GM19395 (cell line): ENCODE measurements around the gene ASPSCR1.

Experiments used
- ATAC-seq: cut with Tn5 transposase; IDR thresholded peaks from one replicate; pipeline ENCODE4 v1.9.1; 2021; ENCODE audit warnings: mild to moderate bottlenecking, moderate library complexity; ENCODE audit not compliant: unreplicated experiment

ASPSCR1 gene, protein sequence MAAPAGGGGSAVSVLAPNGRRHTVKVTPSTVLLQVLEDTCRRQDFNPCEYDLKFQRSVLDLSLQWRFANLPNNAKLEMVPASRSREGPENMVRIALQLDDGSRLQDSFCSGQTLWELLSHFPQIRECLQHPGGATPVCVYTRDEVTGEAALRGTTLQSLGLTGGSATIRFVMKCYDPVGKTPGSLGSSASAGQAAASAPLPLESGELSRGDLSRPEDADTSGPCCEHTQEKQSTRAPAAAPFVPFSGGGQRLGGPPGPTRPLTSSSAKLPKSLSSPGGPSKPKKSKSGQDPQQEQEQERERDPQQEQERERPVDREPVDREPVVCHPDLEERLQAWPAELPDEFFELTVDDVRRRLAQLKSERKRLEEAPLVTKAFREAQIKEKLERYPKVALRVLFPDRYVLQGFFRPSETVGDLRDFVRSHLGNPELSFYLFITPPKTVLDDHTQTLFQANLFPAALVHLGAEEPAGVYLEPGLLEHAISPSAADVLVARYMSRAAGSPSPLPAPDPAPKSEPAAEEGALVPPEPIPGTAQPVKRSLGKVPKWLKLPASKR

DNA sequence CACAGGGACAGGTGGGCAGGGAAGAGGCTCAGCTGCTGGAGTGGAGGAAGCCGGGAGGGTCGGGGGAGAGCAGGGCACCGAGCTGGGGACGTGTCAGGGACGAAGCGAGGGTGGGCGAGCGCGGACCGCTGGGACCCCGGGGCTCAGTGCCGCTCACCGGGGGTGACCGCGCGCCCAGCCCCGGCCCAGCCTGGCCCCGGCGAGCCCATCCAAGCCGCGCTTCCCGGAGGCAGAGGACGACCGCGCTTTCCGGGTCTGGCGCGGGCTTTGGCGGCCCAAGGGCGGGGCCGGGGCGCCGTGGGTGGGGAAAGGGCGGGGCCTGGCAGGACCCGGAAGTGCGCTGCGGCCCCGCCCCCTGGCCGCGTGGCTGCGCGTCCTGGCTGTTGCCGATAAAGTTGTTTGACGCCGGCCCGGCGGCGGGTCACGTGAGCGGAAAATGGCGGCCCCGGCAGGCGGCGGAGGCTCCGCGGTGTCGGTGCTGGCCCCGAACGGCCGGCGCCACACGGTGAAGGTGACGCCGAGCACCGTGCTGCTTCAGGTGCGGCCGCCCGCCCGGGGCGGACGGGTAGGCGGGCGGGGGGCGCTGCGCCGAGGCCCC, at the start of gene ASPSCR1:
Gene ASPSCR1, plus strand, starts transcription at position 419 of the 598 bp plus-strand sequence. Its CDS starts 18 bp downstream, at position 437.
- peak; percentile 72 for ATAC-seq

DNA sequence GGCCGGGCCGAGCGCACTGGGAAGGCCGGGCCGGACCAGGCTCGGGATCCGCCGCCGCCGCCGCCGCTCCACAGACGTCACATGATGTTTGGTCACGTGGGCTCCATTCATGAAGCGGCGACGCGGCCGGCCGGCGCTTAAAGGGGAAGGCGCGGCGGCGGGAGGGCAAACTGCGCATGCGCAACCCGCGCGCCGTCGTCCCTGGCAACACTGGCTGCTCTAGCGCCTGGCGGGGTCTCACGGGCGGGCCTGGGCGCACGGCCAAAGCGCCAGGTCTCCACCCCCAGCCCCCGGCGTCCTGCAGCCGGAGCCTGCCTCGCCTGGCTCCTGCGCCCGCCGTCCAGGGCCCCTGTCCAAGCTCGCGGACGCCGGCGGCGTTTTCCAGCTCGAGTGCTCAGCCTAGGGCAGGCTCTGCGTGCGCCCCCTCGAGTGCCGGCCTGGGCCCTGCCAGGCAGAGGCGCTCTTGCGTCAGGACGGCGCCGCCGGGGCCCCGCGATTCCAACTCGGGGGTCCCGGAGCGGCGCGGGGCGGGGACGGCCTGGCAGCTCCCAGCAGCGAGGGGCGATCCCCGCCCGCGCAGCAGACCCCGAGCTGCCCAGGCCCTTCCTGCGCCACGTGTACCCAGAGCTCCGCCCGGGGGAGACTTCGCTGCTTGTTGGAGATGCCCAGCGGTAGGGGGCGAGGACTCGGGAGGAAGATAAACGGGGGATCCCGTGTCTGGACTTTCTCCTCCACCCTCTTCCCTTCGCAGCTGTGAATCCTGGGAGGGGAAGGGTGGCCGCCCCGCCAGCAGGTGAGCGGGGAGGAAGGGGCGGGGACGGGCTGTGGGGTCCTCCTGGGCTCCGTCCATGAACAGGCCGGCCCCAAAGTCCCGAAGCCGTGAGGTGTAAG, 49.5 kb upstream of the ASPSCR1 start, which contains the start of gene MAFG:
Gene MAFG, minus strand, starts transcription at position 83 of the 891 bp plus-strand sequence. CDS start 4,550 bp downstream, outside the sequence.
- peak; percentile 67 for ATAC-seq

DNA sequence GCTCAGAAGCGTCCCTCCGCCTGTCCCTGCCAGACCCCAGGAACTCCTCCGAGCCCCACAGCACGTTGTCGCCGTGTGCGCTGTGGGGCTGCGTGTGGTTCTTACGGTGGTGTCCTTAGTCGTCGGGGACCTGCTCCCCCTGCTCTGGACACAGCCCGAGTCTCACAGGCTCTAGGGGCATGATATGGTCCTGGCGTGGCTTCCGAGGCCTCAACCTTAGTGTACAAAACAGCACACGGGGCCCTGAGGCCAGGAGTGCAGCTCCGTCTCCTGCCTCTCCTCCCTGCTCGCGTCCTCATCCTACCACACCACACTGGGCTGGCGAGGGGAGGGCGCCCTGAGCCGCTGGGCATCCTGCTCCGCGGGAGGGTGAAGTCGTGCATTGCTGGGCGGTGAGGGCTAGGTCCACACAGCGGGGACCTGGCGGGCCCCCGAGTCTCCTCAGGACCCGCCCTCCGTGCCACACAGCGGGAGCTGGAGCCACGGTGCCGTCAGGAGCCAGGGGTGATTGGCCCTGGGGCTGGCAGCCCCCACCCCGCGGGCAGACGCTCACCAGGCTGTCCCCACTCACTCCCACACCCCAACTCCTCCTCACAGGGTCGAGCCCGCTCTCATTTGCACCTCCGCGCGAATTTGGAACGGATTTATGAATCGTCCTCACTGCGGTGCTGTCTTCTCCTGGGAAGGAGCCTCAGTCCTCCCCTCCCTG, 48.7 kb upstream of the ASPSCR1 start:
- no peak for ATAC-seq

DNA sequence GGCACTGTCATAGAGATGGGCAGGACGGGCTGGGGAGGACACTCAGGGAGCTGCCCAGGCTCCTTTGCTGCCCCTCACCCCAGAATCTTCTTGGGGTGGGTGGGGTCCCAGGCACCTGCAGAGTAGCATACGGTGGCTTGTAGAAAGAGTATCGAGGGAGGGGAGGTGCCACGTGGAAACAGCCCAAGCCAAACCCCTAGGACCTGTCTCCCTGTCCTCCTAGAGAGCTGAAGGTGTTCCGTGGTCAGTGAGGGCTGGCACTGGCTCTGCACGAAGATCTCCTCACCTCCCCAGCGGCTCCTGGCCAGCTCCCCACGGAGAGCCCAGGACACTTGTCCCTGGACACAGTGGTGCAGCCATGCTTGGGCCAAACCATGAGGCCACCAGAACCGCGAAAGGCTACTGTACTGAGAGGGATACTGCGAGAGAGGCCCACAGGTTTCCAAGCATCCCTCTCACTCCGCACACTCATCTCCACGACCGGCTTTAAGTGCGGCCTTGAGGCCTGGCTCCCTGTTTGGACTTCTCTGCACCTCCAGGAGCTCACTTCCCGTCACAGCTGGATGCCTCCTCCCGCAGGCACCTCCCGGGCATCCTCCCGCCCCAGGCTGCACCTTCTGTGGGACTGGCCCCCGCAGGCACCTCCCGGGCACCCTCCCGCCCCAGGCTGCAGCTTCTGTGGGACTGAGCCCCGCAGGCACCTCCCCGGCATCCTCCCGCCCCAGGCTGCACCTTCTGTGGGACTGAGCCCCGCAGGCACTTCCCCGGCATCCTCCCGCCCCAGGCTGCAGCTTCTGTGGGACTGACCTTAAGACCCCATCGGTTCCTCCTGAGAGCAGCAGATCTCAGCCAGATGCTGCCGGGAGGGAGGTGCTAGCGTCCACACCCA, 47.9 kb upstream of the ASPSCR1 start:
- ATAC-seq, result no peak

DNA sequence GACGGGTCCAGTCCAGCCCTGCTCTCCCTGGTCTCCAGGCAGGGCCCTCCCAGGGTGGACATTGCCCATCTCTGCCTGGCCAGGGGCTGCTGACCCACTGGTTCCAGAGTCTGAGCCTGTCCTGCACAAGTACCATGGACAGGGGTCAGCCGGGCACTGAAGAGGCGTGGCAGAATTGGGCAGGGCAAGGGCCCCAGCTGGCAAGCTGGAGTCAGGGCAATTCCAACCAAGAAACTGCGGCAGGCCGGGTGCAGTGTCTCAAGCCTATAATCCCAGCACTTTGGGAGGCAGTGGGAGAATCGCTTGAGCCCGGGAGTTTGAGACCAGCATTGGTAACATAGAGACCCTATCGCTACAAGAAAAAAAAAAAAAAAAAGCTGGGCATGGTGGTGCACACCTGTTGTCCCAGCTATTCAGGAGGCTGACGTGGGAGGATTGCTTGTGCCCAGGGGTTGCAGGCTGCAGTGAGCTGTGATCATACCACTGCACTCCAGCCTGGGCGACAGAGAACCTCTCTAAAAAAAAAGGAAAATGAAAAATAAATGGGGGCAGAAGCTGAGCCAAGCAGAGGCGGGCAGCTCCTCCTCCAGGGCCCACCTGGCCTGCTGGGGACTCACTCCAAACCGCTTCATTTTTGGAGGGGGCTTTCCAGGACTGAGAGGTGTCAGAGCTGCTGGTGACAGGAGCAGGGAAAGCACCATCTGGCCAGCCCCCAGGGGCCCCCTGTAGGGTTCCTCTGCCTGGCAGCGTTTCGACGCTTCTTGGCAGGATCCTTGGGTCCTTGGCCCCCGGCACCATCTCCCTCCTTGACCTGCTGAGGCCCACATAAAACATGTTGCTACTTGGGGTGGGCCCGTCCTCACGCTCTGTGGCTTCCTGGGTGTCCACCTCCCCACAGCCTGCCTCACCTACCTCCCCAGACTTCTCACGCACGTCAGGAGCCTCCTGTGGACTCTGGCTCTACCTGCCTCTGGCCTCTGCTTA, 47.0 kb upstream of the ASPSCR1 start:
- ATAC-seq, result no peak

DNA sequence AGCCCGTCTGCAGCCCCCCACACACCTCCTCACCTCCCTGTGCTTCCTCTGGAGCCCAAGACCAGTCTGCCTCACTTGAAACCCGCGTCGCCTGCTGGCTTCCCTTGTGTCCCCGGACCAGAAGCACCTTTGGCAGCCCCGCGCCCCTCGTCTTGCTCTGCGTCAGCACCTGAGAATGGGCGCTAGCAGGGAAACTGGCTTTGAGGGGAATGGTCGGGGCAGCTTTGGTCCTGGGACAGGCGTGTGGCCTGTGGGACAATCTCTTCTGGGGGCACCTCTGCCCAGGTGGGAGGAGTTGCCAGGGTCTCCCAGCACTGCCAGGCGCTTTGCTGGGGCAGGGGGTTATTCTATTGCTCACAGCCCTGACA, 46.3 kb upstream of the ASPSCR1 start:
- no peak for ATAC-seq

DNA sequence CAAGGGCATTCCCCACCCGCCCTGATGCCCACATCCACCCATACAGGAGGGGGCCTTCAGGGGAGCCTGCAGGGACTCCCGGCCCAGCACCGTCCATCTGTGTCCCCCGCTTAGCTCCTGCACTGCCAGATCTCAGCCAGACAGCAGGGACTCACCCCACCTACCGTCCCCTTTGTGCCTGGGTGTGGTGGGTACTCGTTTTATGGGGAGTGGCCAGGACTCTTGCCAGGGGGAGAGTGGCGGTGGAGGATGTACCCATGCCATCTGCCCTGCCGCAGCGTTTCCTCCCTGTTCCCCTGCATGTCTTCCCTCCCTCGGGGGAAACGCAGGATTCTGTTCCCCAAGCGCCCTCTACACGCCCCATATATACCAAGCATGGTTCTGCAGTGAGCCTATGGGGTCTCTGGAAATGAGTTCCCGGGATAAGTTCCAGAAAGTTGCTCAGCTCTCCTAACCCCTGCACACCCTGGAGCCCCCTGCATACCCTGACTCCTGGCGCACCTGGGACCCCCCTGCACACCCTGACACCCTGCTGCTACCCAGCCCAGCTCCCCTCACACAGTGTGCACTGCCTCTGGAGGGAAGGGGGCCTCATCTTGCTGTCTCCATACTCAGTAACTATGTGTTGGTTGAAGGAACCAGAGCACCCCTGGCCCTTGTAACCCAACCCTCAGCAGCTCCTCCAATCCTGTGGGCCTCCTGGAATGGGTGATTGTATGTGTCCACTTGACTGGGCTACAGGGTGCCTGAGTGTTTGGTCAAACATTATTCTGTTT, 45.7 kb upstream of the ASPSCR1 start:
- no peak for ATAC-seq

DNA sequence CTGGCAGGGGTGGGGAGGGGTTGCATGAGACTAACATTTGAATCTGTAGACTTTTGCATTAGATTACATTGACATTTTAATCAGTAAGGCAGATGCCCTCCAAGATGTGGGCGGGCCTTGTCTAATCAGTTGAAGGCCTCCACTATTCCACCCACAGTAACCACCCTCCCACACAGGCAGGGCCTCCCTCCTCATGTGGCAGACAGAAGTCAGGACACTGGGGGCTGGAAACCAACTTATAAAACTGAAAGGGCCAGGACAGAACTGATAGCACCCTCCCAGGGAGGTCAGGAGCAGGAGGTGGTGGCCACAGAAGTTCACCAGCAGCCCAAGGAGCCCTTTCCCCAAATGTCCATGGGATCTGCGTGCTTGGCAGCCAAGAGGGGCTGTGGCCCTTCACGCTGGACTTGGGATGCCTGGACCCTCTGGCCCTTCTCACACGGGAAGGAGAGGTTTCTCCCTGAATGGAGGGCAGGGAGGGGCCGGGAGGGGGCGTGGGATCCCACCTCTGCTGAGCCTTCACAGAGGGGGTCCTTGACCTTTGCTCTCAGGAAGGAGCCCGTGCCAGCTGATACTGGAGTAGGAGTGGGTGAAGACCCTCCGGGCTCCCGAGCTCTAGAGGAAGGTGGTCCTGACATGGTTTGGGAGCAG, 45.0 kb upstream of the ASPSCR1 start:
- ATAC-seq, result no peak

DNA sequence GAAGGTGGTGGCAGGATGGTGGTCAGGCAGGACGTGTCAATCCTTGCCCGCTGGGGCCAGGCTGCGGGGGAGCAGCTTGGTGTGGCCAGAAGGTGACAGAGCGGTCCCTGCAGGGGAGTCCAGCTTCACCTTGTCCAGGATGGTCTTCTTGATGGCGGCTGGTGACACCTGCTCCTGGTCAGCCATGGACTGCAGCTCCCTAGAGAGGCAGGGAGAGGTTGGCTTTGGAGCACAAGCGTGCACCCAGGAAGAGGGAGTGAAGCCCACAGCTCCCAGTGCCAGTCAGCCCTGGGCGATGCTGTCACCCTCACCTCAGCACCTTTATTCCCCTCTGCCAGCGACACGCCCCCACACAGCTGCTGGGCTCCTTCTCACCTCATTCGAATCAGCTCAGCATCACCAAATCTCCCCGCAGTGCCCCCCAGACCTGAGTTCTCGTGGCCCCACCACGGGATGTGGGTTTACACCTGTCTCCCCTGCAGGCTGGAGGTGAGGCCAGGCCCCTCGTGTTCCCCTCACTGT, 44.2 kb upstream of the ASPSCR1 start:
- ATAC-seq, result no peak

DNA sequence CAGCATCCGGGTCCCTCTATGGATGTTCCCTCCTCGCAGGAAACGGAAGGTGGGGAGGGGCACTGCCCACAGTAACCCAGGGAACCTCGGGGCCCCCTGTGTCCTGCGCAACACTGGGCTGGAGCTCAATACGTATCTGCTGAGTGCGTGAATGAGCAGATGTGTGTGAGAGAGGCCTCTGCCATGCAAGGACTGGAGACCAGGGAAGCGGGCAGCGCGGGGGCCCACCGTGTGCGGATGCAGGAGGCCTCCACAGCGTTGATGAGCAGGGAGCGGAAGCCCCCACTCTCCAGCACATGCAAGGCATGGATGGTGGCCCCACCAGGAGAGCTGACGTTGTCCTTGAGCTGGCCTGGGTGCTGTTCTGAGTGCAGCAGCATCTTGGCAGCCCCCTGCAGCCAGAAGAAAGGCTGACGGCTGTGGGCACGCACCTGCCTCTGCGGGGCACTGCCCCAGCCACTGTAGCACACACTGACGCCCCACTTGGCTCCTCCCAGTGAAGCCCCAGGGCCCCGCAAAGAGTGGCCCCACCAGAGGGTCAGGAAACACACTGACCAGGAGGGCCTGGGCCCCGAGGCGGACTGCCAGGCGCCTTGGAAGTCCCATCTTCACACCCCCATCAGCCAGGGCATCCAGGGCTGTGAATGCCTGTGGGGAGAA, 43.2 kb upstream of the ASPSCR1 start:
- ATAC-seq, result no peak

DNA sequence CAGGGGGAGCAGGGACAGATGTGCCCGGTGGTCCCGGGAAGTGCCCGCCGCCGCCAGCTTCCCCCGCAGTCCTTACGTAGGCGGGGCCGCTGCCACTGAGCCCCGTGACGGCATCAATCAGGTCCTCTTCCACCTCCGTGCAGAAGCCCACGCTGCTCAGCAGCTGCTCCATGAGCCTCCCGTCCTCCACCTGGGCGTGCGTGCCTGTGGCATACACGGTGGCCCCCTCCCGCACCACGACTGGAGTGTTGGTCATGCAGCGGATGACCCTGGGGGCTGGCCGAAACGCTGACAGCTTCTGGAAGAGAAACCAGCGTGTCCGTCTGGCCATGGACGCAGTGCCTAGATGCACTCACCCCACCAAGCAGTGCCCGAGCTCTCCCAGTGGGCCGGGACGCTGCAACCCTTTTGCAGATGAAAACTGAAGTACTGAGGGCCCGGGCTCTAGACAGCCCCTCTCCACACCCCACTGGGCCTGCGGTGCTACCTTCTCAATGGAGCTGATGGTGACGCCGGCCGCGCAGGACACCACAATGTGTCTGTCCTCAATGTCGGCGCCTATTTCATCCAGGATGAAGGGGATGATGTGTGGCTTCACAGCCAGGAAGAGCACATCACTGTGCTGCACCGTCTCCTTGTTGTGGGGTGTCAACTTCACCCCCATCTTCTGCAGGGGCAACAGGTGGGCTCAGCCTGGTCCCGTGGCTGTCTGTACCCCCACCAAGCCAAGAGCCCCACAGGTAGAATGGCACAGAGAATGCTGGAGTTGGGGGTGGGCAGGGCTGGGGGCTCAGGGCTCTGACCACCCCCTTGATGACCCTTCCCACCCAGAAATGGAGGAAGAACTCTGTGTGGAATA, 42.4 kb upstream of the ASPSCR1 start:
- no peak for ATAC-seq

DNA sequence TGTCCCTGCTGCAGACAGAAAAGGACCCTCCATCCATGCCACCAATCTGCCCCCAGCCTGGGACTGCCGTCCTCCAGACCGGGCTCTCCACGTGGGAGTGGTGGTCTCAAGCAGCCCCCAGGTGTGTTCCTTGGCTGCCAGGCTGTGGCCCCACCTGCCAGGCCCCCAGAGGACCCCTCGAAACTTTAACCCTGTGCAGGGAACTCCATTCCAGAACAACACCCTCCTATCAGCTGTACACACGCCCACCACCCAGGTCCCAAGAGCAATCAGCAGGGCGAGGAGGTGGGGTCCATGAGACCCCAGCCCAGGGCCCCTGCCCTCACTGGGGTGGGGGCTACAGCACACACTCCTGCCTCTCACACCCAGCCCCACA, 41.7 kb upstream of the ASPSCR1 start:
- no peak for ATAC-seq

DNA sequence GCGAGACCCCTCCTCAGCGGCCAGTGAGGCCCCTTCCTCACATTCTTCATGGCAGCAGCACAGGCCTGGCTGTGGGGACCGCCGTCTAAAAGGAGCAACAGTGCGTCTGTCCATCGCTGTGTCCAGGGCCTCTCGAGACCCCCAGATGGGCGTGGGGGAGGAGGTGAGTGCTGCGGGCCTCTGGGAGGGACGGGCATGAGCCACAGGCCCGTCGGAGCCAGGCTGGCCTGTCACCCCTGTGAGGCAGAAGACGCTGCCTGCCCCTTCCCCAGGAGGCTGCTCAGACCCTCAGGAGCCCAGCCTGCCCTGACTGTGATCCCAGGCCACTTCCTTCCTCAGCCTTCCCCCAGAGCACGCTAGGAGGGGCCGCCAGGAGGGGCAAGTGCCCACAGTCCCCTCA, 38.2 kb upstream of the ASPSCR1 start:
- ATAC-seq, result no peak

DNA sequence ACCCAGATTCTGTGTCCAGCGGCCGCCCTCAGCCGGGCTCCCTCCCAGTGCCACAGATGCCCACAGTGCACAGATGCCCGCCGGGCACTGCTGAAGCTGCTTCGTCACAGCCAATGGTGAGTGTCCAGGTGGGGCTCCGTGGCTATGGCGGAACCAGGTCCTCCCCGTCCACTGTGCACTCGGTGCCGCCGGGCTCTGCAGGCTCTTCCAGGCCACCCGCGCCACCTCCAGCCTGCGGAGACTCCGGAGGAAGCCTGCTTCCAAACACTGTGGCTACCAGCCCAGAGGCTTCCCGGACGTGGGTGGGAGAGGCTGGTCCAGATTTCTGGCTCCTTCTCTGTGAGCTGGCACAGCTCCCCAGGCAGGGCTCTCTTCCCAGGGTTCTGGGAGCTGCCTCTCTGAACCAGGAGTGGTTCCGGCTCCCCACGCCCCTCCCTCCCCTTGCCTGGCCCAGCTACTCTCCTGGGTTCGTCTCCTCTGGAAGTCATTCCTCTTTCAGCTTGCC, 37.5 kb upstream of the ASPSCR1 start:
- ATAC-seq, result no peak
